HG03139 (cell line): ENCODE measurements around the gene MAPK8.
"Not testable (repeated sequence)": the region's sequence is repeated elsewhere in the genome, so short reads cannot be mapped to it uniquely, and the experiment has no call there.

ENCODE experiments used
- ATAC-seq: cut with Tn5 transposase; IDR thresholded peaks from one replicate; pipeline ENCODE4 v1.9.1; 2021; ENCODE audit not compliant: unreplicated experiment

Gene MAPK8

DNA sequence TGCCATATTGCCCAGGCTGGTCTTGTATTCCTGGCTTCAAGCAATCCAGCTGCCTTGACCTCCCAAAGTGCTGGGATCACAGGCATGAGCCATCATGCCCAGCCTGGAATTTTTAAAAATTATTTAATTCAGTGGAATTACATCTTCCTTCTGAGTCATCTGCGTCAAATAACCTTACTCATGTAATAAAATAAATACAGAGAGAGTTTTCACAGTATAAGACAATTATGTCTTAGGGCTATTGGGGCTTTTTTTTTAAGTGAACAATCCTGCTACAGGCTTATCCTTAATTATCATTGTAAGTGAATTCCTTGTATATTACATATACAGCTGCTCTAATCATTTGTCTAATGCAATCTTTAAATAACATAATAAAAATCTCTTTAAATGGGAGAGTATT lies 108.3 kb downstream of the MAPK8 start:
- no peak for ATAC-seq

DNA sequence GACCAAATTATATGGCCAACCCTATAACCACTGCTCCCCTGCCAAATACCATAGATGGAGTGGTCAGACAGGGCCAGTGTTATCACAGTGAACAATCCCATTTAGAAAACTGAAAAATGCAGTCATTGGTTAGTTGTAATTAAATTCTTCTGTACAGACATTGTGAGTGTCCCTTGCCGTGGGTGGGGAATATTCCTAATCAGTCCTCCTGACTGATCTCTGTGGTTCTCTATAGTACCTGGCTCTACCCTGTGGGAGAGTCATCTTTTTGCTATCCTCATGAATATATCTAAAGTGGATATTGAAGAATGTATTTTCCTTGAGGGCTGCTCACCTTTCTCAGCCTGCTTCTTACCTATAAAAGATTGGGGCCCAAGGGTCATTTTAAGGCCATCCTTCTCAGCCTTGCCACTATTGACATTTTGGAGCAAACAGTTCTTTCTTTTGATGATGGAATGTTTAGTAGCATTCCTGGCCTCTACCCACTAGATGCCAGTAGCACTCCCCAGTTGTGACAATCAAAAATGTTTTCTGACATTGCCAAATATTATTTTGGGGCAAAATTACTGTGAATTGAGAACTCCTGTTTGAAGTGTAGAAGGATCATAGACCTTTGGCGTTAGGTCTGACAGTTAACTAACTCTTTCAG lies 110.2 kb downstream of the MAPK8 start:
- ATAC-seq: no peak

DNA sequence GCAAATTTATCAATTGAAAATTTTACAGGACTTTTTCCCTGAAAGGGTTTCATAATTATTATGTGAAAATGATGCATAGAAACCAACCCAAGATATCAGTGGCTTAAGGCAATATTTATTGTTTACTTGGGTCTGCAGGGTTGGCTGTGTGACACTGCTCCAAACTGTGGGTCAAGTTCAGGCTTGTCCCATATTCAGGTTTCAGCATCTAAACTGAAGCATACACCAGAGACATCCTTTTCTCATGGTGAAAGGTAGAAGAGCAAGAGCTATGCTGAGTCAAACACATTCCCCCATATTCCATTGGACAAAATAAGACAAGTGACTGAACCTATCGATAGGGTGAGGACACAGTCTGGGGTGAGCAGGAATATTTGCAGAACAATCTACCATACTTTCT lies 110.9 kb downstream of the MAPK8 start:
- no peak for ATAC-seq

GRCh38 chr10:48418189-48418788 lies 111.8 kb downstream of the MAPK8 start:
- ATAC-seq: no peak

GRCh38 chr10:48419714-48420113 lies 113.2 kb downstream of the MAPK8 start:
- ATAC-seq: no peak

GRCh38 chr10:48421862-48422261 lies 115.4 kb downstream of the MAPK8 start:
- not testable (repeated sequence) for ATAC-seq

DNA sequence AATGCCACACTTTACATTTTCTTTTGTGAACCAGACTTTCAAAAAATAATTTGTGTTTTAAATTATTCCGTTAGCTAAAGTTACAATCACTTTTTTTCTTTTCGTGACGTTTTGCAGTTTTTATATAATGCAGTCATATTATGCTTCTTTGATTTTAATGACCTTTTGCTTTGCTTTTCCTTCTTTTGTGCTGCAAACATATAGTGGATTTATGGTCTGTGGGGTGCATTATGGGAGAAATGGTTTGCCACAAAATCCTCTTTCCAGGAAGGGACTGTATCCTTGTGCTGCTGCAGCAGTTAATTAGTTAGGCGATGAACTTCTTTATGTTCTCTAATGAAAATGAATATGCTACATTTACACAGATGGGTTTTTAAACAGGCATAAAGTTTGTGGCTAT lies 117.4 kb downstream of the MAPK8 start:
- ATAC-seq: no peak

DNA sequence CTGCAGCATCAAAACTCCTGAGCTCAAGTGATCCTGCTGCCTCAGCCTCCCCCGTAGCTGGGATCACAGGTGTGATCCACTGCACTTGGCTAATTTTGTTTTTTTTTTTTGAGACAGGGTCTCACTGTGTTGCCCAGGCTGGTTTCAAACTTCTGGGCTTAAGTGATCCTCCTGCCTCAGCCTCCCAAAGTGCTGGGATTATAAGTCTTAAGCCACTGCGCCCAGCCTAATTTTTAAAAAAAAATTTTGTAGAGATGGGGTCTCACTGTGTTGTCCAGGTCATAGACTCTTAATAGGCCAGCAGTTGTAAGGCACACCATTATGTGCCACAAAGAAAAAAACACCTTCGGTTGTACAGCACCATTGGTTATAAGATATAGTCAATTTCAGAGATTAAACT lies 122.4 kb downstream of the MAPK8 start:
- no peak for ATAC-seq

DNA sequence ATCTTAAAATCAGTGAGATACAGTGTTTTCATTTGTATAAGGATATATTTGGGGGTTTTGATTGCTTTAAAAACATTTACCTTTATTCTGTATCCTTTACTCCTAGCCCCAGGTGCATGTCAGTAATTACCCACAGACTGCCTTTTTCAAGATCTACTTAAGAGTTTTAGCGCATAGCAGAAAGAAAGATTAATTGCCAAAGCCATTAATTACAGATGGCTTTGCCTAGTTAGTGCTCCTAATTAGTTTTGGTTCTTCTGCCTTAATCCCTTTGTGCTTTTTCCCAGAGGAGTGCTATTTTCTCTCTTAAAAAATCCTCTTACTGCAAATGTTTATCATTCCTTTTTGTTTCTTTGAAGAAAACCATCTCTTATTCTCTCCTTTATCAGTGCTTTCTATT lies 122.8 kb downstream of the MAPK8 start:
- ATAC-seq: no peak

DNA sequence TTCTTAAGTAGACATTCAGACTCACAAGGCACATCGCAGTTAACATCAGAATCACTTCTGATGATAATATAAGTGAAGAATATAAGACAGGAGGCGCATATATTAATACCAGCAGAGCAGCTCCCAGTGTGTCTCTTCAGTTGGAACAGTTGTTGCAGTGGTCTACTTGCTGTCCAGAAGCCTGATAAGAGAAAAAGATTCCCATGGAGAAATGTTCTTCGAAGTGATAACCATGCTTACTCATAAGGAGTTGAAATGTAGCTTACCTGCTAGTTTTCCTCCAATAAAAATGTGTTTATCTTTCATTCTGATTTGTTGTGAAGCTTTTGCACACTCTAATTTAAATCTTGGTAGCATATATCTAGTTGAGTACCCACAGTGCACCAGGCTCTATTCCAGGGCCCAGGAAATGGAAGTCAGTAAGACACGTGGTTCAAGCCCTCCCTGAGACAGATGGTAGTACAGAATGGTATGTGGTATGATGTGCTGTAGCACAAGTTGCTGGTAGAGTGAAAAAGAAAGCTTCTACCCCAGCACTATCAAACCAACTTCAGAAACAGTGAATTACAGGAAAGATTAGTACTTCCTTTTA lies 124.0 kb downstream of the MAPK8 start:
- no peak for ATAC-seq

- ATAC-seq: no peak
These were observed 125.4 kb downstream of the MAPK8 start for GRCh38 chr10:48431871-48432270.

DNA sequence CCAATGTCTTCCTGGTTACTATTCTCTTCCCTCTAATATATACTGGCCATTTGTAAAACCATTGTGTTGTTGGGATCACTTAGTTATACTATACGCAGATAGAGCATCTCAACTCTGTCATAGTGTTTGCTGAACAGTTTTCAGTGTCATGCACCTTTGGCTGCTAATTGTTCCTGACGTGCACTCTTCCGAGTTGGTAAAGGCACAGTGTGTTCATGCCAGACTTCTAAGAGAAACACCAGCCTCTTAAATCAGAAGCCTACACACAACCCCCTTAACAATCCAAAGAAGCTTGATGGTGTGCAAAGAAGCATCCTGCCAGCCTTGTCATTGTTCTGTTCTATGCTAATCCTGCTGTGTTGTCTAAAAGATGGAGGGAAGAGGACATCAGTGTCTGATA lies 131.1 kb downstream of the MAPK8 start:
- ATAC-seq: no peak

DNA sequence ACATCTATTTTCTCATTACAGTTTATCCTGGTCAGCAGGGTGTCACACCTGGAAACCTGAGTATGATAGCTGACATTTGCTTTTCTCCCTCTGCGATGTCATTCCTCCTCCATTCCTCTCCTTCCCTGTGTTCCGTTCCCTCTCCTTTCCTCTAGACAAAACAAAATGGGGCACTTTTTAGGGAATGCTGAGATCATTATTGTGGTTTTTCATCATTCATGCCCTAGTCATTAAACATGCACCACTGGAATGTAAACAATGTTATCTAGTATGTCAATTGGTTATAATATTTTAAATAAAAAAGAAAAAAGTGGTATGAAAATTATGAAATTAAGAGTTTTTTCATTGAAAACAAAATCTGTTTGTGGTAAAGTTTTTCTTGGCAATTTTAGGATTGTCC lies 132.6 kb downstream of the MAPK8 start:
- ATAC-seq: no peak

DNA sequence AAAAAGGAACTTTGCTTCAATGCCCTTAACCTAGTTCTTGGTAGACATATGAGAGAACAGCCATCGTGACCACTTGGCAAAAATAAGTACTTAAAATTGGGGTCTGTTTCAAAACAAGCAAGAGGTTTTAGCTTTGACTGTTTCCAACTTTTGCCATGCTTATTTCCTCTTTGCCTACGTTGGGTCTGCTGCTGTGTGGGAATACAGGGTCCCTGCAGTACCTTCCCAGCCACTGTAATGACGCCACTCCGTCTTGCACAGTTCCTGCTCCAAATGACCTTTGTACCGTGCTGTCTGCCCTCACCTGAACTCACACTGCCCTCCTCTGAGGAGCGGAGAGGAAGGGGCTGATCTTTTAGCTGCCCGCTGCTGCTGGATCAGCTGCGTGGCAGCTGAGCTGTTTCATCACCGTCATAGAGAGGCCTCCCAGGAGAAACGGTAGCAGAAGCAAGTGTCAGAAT lies 133.1 kb downstream of the MAPK8 start:
- no peak for ATAC-seq

GRCh38 chr10:48440771-48441170 lies 134.3 kb downstream of the MAPK8 start:
- ATAC-seq: no peak

DNA sequence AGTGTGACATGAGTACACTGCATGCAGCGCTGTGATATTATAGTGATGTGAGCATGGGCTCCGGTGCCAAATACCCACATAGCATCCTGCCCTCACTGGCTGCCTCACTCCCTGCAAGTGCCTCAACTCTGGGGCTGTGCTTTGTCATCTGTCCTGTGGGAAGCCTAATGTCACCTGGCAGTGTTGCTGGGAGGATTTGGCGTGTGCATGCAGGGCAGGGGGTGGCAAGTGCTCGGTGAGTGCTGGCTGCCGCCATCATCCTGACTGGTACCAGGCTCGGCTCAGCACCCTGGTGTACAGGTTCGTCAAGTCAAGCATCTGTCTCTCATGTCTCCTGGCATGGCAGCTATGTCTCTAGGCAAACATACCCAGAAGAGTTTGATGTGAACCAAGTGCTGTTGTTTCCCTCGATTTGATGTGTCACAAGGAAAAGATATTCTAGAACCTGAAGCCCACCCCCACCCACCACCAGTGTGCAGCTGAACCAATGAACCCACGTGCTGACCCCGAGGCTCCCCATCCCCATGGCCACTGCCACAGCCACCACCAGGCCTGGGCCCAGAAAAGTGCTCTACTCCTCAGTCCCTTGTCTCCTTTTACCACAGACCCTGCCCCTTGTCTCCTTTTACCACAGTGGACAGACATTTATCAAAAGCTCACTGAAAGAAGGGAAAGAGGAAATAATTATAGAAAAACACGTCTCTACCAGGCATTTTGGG lies 135.8 kb downstream of the MAPK8 start:
- no peak for ATAC-seq

DNA sequence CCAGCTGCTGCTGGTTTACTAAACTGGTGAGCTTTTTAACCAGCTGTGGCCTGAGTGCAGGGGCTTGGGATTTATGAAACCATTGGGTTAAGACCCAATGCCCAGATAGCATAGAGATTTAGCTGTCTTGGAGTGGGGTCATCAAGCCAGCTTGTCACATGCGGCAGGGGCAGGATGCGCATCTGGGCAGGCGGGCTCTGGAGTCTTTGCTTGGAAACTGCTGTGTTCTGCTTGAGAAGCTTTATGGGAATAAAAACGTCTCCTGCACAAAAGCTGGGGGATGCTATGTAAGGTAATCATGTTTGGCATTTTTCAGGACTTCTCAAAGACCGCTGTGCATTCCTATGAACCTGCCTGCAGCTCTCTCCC lies 136.3 kb downstream of the MAPK8 start:
- ATAC-seq: no peak

DNA sequence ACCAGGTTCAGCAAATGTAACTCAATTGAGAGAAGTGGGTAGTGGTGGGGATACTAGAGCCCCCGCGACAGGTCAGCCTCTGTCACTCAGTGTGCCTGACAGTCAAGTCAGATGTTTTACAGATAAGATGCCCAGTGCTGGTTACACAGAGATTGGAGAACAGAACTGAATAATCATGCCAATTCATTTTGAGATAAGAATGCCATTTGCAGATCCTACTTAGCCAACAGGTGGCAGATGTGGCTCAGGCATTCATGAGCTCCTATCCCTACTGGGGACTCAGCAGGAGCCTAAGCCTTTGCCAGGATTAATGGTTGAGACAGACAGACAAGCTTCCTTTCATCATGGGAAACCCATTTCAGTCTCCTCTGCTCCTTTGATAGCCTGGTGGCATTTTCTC lies 137.8 kb downstream of the MAPK8 start:
- ATAC-seq: no peak

DNA sequence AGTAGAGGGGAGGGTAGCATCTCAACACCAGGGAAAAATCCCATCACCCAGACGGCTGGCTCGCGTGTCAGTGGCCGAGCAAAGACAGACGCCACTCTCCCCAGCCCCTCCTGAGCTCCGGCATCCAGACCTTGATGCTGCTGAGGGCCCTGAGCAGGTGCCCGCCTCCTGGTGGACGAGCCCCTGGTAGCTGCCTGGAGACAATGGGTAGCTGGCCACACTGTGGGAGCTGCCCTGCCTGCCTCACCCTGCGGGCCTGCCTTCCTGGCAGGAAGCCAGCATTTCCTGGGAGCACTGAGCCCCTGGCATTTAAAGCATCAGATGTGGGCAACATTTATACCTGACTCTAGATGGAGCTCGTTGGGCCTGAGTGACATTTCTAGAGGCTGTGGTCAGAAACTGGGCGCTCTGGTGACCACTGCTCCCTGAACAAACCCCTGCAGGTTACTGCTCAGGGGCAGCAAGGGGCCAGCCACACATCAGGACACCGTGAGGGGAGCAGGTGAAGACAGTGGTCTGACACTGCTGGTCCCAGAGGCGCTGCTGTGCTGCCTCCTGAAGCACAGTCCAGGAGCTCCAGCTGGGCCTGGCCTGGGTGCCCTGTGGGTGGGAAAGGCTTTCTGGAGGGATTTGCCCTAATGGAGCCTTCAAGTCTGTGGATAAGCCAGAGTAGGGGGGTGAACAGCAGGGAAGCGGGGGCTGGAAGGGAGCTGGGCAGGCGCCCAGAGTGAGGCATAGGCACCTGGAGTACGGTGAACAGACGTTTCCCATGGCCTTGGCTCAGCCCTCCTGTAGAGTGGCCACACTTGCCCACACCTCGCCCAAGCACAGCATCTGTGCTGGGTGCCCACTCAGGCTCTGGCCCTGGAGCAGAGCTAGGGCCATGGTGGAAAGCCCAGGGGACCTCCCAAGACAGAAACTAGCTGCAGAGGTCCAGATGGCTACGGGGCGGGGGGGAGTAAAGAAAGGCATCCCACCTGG lies 138.7 kb downstream of the MAPK8 start:
- no peak for ATAC-seq

- no peak for ATAC-seq
These were observed 139.5 kb downstream of the MAPK8 start for GRCh38 chr10:48445932-48446331.

DNA sequence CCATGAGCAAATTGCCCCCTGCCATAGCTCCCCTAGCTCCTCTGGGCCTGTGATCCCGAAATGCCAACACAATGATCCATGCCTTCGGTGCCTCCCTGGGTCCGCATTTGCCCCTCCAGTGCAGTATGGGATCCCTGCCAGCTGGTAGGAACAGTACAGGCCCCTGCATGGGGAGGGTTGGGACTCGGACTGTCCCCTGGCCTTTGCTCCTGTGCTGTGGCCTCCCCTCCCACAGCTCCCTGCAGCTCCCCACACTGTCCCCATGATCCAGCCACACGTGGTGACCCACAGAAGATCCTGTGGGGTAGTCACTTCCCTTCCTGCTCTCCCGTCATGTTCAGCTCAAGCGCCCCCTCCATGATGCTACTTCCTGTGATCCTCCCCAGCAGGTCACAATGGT lies 140.3 kb downstream of the MAPK8 start:
- no peak for ATAC-seq
